ENCODE measurements around the gene ENOPH1. TPM values are rescaled to one million over a fixed set of nuclear protein-coding genes. Genes with fewer than 3 reads are reported as not detected.

ENOPH1 gene
- total and polyA plus RNA-seq, 9 of the 15 experiments (the other 6 are each of a cell fraction or from before 2014, with no cell fraction given): 29.8 to 71.4 (median 48.9) TPM

GRCh38 chr4:82428969-82429727 is 1.2 kb upstream of the ENOPH1 start (continued):
- TF ChIP-seq REST (IDR thresholded peaks at IDR 0.05; ENCODE audit: borderline replicate concordance) (no peak), REST (CRISPR knock-in tag; IDR thresholded peaks at IDR 0.05; ENCODE audit: low read depth) (no peak), SREBF1 (IDR thresholded peaks at IDR 0.05; ENCODE audit: borderline replicate concordance, low read depth, low read length) (no peak), NCOR1 (IDR thresholded peaks at IDR 0.05) (peak; percentile 60), TARDBP (IDR thresholded peaks at IDR 0.05) (peak; percentile 60; the same call in 1 of the 2 replicates), IRF1 (CRISPR knock-in tag; IDR thresholded peaks at IDR 0.05; ENCODE audit: borderline replicate concordance) (no peak), CREBBP (IDR thresholded peaks at IDR 0.05; ENCODE audit: low read depth, low read length) (no peak), GTF2A2 (tag; IDR thresholded peaks at IDR 0.05) (peak; percentile 79; the same call in 1 of the 2 replicates), TAF9B (IDR thresholded peaks at IDR 0.05; ENCODE audit: partially characterized antibody) (peak; percentile 78), SRSF3 (IDR thresholded peaks at IDR 0.05; ENCODE audit: insufficient read depth, low read length) (no peak), ZNF584 (CRISPR knock-in tag; IDR thresholded peaks at IDR 0.05; ENCODE audit: low read depth) (no peak), ZZZ3 (IDR thresholded peaks at IDR 0.05) (no peak), TEAD4 (IDR thresholded peaks at IDR 0.05; ENCODE audit: low read length) (no peak; the same call in none of the 2 replicates), TEAD4 (CRISPR knock-in tag; IDR thresholded peaks at IDR 0.05; ENCODE audit: borderline replicate concordance) (no peak), ELF2 (CRISPR knock-in tag; IDR thresholded peaks at IDR 0.05) (no peak), MIER1 (IDR thresholded peaks at IDR 0.05; ENCODE audit: low read depth) (no peak), GABPA (tag; conservative IDR thresholded peaks at IDR 0.05; ENCODE audit: low read depth) (peak; percentile 20)
- TF ChIP-seq, protein P1, sequence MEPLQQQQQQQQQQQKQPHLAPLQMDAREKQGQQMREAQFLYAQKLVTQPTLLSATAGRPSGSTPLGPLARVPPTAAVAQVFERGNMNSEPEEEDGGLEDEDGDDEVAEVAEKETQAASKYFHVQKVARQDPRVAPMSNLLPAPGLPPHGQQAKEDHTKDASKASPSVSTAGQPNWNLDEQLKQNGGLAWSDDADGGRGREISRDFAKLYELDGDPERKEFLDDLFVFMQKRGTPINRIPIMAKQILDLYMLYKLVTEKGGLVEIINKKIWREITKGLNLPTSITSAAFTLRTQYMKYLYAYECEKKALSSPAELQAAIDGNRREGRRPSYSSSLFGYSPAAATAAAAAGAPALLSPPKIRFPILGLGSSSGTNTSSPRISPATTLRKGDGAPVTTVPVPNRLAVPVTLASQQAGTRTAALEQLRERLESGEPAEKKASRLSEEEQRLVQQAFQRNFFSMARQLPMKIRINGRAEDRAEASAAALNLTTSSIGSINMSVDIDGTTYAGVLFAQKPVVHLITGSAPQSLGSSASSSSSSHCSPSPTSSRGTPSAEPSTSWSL (CRISPR knock-in tag; IDR thresholded peaks at IDR 0.05; ENCODE audit: borderline replicate concordance): no peak
